Activated CD4-positive, alpha-beta T cell treated with anti-CD3 and anti-CD28 coated beads, Interleukin-2, Interleukin-6, amounts not matched to agents 100 ng/mL and 50 ng/mL, durations not matched to agents 16 hours and 8 hours (primary cell): Measurements from ENCODE around the gene ZNF592.
A peak's percentile ranks its signal among the peaks of the same experiment; 100 is the strongest.

ENCODE experiments used
- DNase-seq: peaks from one replicate; pipeline ENCODE4 v3.0.0-alpha.2; 2020

Gene ZNF592, protein sequence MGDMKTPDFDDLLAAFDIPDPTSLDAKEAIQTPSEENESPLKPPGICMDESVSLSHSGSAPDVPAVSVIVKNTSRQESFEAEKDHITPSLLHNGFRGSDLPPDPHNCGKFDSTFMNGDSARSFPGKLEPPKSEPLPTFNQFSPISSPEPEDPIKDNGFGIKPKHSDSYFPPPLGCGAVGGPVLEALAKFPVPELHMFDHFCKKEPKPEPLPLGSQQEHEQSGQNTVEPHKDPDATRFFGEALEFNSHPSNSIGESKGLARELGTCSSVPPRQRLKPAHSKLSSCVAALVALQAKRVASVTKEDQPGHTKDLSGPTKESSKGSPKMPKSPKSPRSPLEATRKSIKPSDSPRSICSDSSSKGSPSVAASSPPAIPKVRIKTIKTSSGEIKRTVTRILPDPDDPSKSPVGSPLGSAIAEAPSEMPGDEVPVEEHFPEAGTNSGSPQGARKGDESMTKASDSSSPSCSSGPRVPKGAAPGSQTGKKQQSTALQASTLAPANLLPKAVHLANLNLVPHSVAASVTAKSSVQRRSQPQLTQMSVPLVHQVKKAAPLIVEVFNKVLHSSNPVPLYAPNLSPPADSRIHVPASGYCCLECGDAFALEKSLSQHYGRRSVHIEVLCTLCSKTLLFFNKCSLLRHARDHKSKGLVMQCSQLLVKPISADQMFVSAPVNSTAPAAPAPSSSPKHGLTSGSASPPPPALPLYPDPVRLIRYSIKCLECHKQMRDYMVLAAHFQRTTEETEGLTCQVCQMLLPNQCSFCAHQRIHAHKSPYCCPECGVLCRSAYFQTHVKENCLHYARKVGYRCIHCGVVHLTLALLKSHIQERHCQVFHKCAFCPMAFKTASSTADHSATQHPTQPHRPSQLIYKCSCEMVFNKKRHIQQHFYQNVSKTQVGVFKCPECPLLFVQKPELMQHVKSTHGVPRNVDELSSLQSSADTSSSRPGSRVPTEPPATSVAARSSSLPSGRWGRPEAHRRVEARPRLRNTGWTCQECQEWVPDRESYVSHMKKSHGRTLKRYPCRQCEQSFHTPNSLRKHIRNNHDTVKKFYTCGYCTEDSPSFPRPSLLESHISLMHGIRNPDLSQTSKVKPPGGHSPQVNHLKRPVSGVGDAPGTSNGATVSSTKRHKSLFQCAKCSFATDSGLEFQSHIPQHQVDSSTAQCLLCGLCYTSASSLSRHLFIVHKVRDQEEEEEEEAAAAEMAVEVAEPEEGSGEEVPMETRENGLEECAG (N-terminal part only)

DNA sequence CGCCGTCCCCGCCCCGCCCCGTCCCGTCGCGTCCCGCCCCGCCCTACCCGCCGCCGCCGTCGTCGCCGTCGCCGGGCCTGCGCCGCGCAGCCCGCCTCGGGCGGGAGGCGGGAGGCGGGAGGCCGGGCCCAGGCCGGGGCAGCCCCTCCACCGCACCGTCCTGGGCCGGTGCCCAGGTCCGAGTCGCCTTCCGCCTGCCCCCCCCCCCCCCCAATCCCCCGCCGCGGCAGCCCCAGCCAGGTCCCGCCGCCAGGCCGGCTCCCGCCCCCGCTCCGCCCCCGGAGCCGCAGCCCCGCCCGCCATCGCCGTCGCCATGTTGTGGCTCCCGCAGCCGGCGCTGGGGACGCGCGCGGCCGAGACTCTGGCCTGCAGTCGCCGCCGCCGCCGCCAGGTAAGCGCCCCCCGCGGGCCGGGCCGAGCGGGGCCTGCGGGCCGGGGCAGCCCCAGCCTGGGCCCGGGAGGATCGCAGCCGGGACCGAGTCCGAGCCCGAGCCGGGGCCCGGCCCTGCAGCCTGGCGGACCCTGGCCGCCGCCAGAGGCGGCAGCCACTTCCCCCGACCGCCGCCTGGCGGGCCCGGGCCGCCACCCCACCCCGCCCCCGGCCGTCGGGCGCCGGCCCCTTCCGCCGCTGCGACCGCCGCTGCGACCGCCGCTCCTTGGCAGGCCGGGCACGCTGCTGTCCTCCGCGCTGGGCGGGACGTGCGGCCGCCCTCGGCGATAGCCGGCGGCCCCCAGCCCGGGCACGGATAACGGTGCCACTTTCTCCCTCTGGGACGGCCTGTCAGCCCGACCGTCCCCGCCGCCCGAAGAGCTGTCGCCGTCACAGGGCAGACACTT lies at the start of gene ZNF592:
Gene ZNF592, plus strand, starts transcription at position 319 of the 837 bp plus-strand sequence. CDS start 34,084 bp downstream, outside the sequence.
- DNase-seq, result peak; percentile 86

DNA sequence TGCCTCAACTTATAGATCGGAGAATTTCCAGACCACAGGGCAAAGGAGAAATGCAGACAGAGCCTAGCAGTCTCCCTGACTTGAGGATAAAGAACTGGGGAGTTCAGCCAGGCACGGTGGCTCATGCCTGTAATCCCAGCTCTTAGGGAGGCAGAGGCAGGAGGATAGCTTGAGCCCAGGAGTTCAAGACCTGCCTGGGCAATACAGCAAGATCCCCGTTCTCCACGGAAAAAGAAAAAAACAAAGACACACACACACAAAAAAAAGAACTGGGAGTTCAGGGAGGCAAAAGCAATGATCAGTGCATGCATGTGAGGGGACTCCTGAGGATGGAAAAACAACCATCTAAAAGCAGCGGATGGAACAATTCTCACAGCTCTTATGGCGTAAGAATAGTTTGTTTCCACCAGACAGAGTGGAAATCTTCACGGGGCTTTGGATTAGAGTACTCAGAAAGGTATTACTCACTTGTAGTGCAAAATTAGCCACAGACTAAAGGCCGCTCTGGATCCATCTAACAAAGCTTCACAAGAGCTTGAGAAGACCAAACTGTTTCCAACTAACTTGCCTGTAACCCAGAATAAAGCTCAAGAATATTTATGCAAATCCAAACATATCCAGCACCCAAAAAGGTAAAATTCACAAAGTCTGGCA lies 48.7 kb upstream of the ZNF592 start:
- peak; percentile 19 for DNase-seq

- no peak for DNase-seq
Measured at GRCh38 chr15:84702961-84703482, 45.4 kb upstream of the ZNF592 start.

GRCh38 chr15:84703808-84704207 lies 44.6 kb upstream of the ZNF592 start:
- DNase-seq, result no peak

DNA sequence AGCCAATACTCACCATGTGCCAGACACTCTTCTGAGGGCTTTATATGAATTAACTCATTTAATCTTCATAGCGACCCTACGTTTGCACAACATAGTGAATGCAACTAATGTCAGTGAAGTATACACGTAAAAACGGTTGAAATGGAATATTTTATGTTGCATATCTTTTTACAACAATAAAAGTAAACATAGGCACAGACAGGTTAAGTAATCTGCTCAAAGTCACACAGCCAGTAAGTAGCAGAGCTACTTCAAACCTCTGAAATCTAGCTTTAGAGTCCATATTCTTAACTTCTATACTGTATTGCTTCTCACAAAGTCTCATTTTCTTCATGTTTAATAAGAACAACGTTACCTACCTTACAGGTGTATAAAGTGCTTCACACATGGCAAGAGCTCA lies 34.0 kb upstream of the ZNF592 start:
- DNase-seq, result no peak

GRCh38 chr15:84714821-84715220 lies 33.6 kb upstream of the ZNF592 start:
- DNase-seq, result no peak

DNA sequence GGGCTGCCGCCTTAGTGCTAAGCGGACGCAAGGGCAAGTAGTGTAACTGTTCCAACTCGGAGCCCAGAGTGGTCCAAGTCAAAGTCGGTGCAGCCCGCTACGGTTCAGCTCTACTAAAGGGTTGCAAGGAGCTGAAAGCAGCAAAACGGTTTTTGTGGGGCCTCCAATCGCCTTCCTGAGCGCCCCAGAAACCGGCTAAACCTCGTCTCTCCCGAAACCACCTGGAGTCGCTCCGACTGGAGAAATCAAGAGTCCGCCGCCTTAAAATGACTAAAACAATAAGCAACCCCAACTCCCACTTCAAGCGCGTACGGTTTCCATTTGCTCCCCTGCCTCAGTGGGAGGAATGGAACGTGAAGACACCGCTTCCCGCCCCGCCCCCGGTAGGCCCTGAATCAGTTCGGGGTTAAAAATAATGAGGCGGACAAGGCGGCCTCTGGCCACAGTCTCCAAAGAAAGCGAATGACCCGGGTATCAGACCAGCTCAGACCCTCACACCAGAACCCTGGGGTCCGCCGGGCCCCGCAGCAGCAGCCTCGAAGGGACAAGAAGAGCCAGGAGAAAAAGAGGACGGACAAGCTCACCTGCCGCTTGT lies 32.9 kb upstream of the ZNF592 start:
- DNase-seq, result peak; percentile 51

DNA sequence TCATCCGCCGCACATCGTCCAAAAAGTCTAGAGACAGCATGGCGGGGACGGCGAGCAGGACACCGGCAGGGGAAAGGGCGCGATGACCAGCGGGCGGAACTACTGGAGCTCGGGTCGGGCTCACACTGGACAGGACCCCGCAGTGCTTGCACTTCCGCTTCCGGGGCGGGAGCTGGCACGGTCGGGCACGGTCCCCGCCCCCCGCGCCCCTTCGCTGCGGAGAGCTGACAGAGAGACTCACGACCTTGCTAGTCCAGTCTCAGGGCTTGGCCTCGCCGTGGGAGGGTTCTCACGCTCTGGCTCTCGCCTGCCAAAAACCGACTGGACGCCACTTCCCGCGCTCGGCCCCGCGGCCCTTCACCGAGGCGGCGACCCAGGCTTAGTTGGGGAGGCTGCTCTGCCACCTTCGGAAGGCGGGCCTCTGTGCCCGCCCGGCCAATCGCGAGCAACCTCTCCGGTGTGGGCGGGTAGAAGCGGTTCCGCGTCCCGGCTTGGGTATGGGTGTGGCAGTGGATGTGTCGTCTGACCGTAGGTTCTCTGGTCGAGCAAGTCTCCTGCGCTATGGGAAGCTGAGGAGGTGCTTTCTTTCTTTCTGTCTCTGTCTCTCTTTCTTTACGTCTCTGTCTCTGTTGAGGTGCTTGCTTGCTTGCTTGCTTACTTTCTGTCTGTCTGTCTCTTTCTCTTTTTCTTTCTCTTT lies 32.2 kb upstream of the ZNF592 start, which contains the start of gene SEC11A:
Gene SEC11A, minus strand, starts transcription at position 104 of the 697 bp plus-strand sequence. Its CDS starts 64 bp downstream, at position 40.
- DNase-seq, result peak; percentile 97

- no peak for DNase-seq
Measured at GRCh38 chr15:84721371-84721770, 27.0 kb upstream of the ZNF592 start.

- DNase-seq, result no peak
Measured at GRCh38 chr15:84722628-84723027, 25.8 kb upstream of the ZNF592 start.

DNA sequence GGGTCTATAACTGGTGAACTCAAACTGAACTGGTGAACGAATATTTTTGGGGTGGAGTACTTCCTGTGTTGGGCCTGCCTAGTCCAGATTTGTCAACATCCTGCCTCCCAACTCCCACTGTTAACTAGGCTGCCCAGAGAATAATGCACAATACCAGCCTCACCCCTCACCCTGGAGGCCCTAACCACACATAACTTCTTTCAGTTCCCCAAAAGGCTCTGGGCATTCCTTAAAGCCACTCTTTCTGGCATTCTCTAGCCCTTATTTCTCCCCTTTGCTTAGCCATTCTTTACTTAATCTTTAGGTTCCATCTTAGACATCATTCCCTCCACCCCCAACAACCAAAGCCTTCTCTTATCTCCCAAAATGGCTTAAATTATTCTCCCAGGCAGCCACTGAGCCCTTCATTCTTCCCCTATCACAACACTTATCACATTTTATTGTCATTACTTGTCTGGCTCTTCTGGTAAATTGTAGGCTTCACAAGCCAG lies 23.3 kb upstream of the ZNF592 start:
- peak; percentile 19 for DNase-seq

DNA sequence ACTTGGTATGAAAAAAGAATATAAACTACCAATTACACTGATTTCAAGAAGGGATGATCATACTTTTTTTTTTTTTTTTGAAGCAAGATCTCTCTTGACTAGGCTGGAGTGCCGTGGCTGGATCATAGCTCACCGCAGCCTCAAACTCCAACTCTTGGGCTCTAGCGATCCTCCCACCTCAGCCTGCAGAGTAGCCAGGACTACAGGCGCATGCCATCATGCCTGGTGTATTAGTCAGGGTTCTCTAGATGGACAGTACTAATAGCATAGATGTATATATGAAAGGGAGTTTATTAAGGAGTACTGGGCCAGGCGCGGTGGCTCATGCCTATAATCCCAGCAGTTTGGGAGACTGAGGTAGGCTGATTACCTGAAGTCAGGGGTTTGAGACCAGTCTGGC lies 21.0 kb upstream of the ZNF592 start:
- no peak for DNase-seq

- no peak for DNase-seq
Measured at GRCh38 chr15:84731774-84732173, 16.6 kb upstream of the ZNF592 start.

- DNase-seq, result peak; percentile 84
Measured at GRCh38 chr15:84734794-84735479, 13.5 kb upstream of the ZNF592 start.

DNA sequence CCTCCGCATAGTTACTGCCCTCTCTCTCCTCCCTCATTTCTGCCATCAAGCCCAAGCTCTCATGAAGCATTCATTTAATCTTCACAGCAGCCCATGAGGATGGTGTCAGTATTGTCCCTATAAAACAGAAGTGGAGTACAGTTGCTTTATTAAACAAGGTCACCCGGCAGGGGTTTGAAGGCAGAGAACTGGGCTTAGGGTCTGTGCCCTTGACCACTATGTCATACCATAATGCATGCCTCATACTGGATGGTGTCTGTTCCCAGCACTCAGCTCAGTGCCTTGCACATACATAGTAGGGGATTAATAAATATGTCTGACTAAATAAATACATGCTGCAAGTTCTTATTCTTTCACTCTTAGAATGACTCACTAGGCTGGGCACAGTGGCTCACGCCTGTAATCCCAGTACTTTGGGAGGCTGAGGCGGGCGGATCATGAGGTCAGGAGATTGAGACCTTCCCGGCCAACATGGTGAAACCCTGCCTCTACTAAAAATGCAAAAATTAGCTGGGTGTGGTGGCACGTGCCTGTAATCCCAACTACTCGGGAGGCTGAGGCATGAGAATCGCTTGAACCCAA lies 12.8 kb upstream of the ZNF592 start:
- peak; percentile 80 for DNase-seq

DNA sequence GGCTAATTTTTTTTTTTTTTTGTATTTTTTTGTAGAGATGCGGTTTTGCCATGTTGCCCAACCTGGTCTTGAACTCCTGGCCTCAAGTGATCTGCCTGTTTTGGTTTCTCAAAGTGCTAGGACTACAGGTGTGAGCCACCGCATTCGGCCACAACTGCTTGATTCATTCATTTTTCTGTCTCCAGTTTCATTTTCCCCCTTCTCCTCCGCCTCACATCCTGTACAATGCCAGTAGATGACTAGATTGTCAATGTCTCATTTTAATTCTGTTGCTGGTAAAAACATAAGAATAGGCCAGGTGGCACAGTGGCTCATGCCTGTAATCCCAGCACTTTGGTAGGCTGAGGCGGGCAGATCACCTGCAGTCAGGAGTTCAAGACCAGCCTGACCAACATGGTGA lies 12.0 kb upstream of the ZNF592 start:
- DNase-seq, result peak; percentile 93

DNA sequence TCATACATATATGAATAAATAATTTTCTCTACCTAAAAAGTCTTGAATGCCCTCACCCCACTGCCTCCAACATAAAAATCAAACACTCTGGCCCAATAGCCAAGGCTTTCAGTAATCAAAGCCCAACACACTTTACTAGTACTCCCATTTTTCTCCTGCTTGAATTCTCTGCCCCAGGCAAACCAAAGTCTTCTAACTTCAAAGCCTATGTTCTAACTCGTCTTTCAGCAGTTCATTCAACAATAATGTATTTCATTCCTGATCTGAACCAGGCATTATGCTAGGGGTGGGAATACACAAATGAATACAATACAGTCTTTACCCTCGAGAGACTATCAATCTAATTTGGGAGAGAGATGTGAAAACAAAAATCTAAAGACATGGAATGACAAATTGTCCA lies 11.4 kb upstream of the ZNF592 start:
- DNase-seq, result no peak

DNA sequence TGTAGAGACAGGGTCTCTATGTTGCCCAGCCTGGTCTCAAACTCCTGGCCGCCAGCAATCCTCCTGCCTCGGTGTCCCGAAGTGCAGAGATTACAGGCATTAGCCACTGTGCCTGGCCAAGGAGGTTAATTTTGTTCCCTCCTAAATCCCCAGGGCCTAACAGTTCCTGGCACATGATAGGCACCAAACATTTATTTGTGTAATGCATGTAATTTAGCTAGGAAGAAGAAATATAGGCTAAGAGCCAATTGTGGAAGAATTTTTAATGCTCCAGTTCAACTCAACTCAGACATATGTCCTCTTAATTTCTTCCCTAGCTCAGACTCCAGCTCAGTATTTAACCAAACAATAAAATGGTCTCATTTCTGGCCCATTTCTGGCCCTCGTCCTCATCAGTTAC lies 7.7 kb upstream of the ZNF592 start:
- no peak for DNase-seq

DNA sequence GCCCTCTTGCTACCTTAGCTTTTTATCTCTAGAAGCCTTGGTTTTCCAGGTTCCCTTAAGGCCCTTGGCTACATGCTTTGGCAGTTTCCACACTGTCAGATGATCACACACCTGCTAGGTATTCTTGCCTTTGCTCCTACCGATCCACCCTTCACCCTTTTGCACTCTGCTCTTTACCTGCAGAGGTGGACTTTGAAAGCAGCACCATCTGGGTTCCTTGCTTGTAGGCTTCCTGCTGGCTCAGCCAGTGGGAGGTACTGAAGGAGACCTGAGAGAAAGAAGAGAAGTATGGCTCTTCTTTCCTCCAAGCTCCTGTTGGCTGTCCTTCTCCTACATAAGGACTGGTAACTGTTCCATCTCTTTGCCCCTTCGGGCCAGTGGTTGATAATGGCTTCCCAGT lies 7.3 kb upstream of the ZNF592 start:
- no peak for DNase-seq
